HEK293 (cell line): ENCODE data around the gene INPP5A.

Source experiments
- CTCF ChIA-PET: fragments of 350-600 bp; formaldehyde crosslinking; extraction: SDS; loops from one replicate; lab custom pipeline; 2021; ENCODE audit warnings: antibody characterized with exemption; lab: Yijun Ruan, JAX
- POLR2A ChIA-PET: fragments of 300-600 bp; formaldehyde crosslinking; extraction: SDS; loops from one replicate; lab custom pipeline; 2020; ENCODE audit warnings: antibody characterized with exemption, inconsistent platforms; lab: Yijun Ruan, JAX
- H3K27ac ChIP-seq: fragments of 200-500 bp; sonication (Bioruptor generic); 2 replicates; pipeline ENCODE4 v1.5.1; 2014; ENCODE audit warnings: low read depth, low read length, control low read depth, inconsistent platforms; ENCODE audit errors: extremely low read depth
- H3K36me3 ChIP-seq, 2 experiments: fragments of 200-500 bp in 1 of 2; sonication (Bioruptor generic) in 1 of 2; 1 replicate in 1 of 2; 2 replicates in 1 of 2; pipeline ENCODE4 v1.5.1; 2014 to 2017; ENCODE audit warnings: inconsistent platforms in 2 of 2, low read length in 2 of 2; ENCODE audit not compliant: control insufficient read depth in 2 of 2, insufficient read depth in 1 of 2
- H3K4me1 ChIP-seq: fragments of 200-500 bp; sonication (Bioruptor generic); 2 replicates; pipeline ENCODE4 v1.5.1; 2014; ENCODE audit warnings: mild to moderate bottlenecking, low read length, inconsistent platforms; ENCODE audit not compliant: control insufficient read depth, insufficient read depth
- H3K4me3 ChIP-seq: 2 replicates; pipeline ENCODE4 v1.5.1; 2011; ENCODE audit warnings: low read depth, mild to moderate bottlenecking, control low read depth, low read length, moderate library complexity
- H3K9me3 ChIP-seq: fragments of 200-500 bp; sonication (Bioruptor generic); 2 replicates; pipeline ENCODE4 v1.5.1; 2014; ENCODE audit warnings: low read depth, low read length, inconsistent platforms; ENCODE audit not compliant: control insufficient read depth, insufficient read depth
- BCL6B ChIP-seq: fragments of 450-650 bp; formaldehyde crosslinking; IDR thresholded peaks from 2 replicates; pipeline ENCODE4 v1.5.1; 2017; ENCODE audit warnings: missing biosample characterization, missing genetic modification characterization
- KLF1 ChIP-seq: fragments of 450-650 bp; formaldehyde crosslinking; IDR thresholded peaks from 2 replicates; pipeline ENCODE4 v1.5.1; 2016; ENCODE audit warnings: missing biosample characterization, missing genetic modification characterization
- KLF10 ChIP-seq: fragments of 450-650 bp; IDR thresholded peaks from 2 replicates; pipeline ENCODE4 v1.5.1; 2018; ENCODE audit warnings: missing biosample characterization, mild to moderate bottlenecking, missing genetic modification characterization
- KLF16 ChIP-seq: fragments of 450-650 bp; formaldehyde crosslinking; IDR thresholded peaks from 2 replicates; pipeline ENCODE4 v1.5.1; 2017; ENCODE audit warnings: missing biosample characterization, missing genetic modification characterization
- ZBTB20 ChIP-seq: fragments of 450-650 bp; formaldehyde crosslinking; IDR thresholded peaks from 2 replicates; pipeline ENCODE4 v1.5.1; 2016; ENCODE audit warnings: missing biosample characterization, missing genetic modification characterization
- ZFP37 ChIP-seq: fragments of 450-650 bp; formaldehyde crosslinking; IDR thresholded peaks from 2 replicates; pipeline ENCODE4 v1.5.1; 2016; ENCODE audit warnings: missing biosample characterization, missing genetic modification characterization
- ZNF174 ChIP-seq: fragments of 450-650 bp; formaldehyde crosslinking; IDR thresholded peaks from 2 replicates; pipeline ENCODE4 v1.5.0; 2017; ENCODE audit warnings: missing biosample characterization, mild to moderate bottlenecking, missing genetic modification characterization
- ZNF23 ChIP-seq: fragments of 450-650 bp; formaldehyde crosslinking; IDR thresholded peaks from 2 replicates; pipeline ENCODE4 v1.5.1; 2016; ENCODE audit warnings: missing biosample characterization, missing genetic modification characterization, borderline replicate concordance
- ZNF423 ChIP-seq: fragments of 450-650 bp; formaldehyde crosslinking; IDR thresholded peaks from 2 replicates; pipeline ENCODE4 v1.5.1; 2016; ENCODE audit warnings: missing biosample characterization, missing genetic modification characterization
- ZNF473 ChIP-seq: fragments of 450-650 bp; formaldehyde crosslinking; IDR thresholded peaks from 2 replicates; pipeline ENCODE4 v1.5.1; 2017; ENCODE audit warnings: missing biosample characterization, missing genetic modification characterization
- ZNF549 ChIP-seq: fragments of 450-650 bp; IDR thresholded peaks from 2 replicates; pipeline ENCODE4 v1.5.1; 2018; ENCODE audit warnings: missing biosample characterization, missing genetic modification characterization, mild to moderate bottlenecking, inconsistent platforms, moderate library complexity
- ZNF621 ChIP-seq: fragments of 450-650 bp; formaldehyde crosslinking; IDR thresholded peaks from 2 replicates; pipeline ENCODE4 v1.5.1; 2017; ENCODE audit warnings: missing biosample characterization, missing genetic modification characterization
- ZNF664 ChIP-seq: fragments of 450-650 bp; formaldehyde crosslinking; IDR thresholded peaks from 2 replicates; pipeline ENCODE4 v1.5.1; 2016; ENCODE audit warnings: missing biosample characterization, missing genetic modification characterization
- ZSCAN5A ChIP-seq: fragments of 450-650 bp; formaldehyde crosslinking; IDR thresholded peaks from 2 replicates; pipeline ENCODE4 v1.5.1; 2016; ENCODE audit warnings: missing biosample characterization, missing genetic modification characterization
- TF ChIP-seq, protein P1 (sequence below): fragments of 450-650 bp; formaldehyde crosslinking; IDR thresholded peaks from 2 replicates; pipeline ENCODE4 v1.5.0; 2017; ENCODE audit warnings: missing biosample characterization, missing genetic modification characterization, borderline replicate concordance
- TF ChIP-seq, protein P2 (sequence below): fragments of 450-650 bp; formaldehyde crosslinking; IDR thresholded peaks from 2 replicates; pipeline ENCODE4 v1.5.1; 2016; ENCODE audit warnings: missing biosample characterization, missing genetic modification characterization
- TF ChIP-seq, protein P3 (sequence below): fragments of 450-650 bp; formaldehyde crosslinking; IDR thresholded peaks from 2 replicates; pipeline ENCODE4 v1.5.1; 2016; ENCODE audit warnings: missing biosample characterization, missing genetic modification characterization
- TF ChIP-seq, protein P4 (sequence below): fragments of 450-650 bp; formaldehyde crosslinking; IDR thresholded peaks from 2 replicates; pipeline ENCODE4 v1.5.1; 2017; ENCODE audit warnings: missing biosample characterization, missing genetic modification characterization

Gene INPP5A

DNA sequence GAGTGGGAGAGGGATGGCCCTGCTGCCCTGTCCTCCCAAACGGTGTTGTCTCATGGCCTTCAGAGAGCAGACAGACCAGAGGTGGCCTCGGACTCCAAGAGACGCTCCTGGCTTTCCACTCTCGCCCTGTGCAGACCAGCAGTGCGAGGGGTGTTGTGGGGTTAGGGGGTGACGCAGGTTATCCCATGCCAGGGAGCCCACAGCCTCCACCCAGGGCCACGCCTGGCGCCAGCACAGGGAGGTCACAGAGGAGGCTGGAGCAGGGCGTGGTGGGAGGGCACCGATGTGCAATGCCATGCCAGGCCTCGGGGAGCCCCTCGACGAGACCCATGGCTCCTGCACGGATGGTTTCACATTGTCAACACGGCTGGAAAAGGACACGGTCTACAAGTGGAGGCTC is 52.1 kb downstream of the INPP5A start (continued):
- TF ChIP-seq, protein P1, sequence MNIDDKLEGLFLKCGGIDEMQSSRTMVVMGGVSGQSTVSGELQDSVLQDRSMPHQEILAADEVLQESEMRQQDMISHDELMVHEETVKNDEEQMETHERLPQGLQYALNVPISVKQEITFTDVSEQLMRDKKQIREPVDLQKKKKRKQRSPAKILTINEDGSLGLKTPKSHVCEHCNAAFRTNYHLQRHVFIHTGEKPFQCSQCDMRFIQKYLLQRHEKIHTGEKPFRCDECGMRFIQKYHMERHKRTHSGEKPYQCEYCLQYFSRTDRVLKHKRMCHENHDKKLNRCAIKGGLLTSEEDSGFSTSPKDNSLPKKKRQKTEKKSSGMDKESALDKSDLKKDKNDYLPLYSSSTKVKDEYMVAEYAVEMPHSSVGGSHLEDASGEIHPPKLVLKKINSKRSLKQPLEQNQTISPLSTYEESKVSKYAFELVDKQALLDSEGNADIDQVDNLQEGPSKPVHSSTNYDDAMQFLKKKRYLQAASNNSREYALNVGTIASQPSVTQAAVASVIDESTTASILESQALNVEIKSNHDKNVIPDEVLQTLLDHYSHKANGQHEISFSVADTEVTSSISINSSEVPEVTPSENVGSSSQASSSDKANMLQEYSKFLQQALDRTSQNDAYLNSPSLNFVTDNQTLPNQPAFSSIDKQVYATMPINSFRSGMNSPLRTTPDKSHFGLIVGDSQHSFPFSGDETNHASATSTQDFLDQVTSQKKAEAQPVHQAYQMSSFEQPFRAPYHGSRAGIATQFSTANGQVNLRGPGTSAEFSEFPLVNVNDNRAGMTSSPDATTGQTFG (tag by site-specific recombination): no peak
- TF ChIP-seq KLF10 (tag by site-specific recombination): no peak
- TF ChIP-seq ZNF23: no peak
- no peak for TF ChIP-seq ZNF549
- TF ChIP-seq ZNF423 (tag by site-specific recombination): no peak
- no peak for TF ChIP-seq ZNF664 (tag by site-specific recombination)
- TF ChIP-seq, protein P2, sequence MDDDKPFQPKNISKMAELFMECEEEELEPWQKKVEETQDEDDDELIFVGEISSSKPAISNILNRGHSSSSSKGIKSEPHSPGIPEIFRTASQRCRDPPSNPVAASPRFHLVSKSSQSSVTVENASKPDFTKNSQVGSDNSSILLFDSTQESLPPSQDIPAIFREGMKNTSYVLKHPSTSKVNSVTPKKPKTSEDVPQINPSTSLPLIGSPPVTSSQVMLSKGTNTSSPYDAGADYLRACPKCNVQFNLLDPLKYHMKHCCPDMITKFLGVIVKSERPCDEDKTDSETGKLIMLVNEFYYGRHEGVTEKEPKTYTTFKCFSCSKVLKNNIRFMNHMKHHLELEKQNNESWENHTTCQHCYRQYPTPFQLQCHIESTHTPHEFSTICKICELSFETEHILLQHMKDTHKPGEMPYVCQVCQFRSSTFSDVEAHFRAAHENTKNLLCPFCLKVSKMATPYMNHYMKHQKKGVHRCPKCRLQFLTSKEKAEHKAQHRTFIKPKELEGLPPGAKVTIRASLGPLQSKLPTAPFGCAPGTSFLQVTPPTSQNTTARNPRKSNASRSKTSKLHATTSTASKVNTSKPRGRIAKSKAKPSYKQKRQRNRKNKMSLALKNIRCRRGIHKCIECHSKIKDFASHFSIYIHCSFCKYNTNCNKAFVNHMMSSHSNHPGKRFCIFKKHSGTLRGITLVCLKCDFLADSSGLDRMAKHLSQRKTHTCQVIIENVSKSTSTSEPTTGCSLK: no peak
- no peak for TF ChIP-seq ZSCAN5A (tag by site-specific recombination)
- no peak for TF ChIP-seq ZFP37
- TF ChIP-seq, protein P3, sequence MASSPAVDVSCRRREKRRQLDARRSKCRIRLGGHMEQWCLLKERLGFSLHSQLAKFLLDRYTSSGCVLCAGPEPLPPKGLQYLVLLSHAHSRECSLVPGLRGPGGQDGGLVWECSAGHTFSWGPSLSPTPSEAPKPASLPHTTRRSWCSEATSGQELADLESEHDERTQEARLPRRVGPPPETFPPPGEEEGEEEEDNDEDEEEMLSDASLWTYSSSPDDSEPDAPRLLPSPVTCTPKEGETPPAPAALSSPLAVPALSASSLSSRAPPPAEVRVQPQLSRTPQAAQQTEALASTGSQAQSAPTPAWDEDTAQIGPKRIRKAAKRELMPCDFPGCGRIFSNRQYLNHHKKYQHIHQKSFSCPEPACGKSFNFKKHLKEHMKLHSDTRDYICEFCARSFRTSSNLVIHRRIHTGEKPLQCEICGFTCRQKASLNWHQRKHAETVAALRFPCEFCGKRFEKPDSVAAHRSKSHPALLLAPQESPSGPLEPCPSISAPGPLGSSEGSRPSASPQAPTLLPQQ: no peak

DNA sequence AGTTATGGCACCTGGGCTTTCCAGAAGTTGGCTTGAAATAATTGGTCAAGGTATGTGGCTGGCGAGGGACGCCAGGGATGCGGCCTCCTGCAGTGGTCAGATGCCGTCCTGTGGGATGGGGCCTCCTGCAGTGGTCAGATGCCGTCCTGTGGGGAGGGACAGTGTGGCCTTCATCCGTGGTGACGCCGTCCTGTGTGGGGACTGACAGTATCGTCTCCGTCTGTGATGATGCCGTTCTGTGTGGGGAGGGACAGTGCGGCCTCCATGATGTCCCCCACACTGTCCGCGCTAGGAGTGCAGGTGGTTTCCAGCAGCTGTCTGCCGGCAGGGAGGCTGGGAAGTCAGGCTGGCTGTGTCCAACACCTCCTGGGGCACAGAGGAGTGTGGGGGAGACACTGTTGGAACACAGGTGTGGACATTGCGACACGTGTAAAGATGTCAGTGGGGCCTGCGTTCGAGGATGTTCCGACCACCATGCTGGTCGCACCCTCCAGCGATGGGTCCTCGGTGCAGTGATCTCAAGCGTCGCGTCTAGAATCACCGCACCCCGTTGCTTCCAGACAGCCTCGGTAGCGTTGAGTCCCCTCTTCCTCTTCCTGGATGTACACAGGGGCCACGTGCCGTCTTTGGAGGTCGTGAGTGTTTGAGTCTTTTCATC is 52.6 kb downstream of the INPP5A start:
- Histone ChIP-seq H3K27ac (no peak overlapping the region), H3K4me3 (no peak overlapping the region), H3K4me1 (0 out of 2 replicates have a peak, but pooled peaks cover 6% of the 10 kb centered on the region), H3K9me3 (no peaks in the 10 kb centered on the region), H3K36me3 (no peaks in the 10 kb centered on the region)
- TF ChIP-seq ZBTB20 (tag by site-specific recombination) (no peak), KLF16 (no peak)
- CTCF ChIA-PET: no interaction called here
- POLR2A ChIA-PET: no interaction called here

GRCh38 chr10:132590752-132591121 is 53.1 kb downstream of the INPP5A start:
- TF ChIP-seq BCL6B (tag by site-specific recombination) (no peak), ZNF174 (tag by site-specific recombination) (no peak), ZNF621 (tag by site-specific recombination) (no peak), KLF1 (peak; percentile 12; the same call in 1 of the 2 replicates), ZNF473 (no peak)
- TF ChIP-seq, protein P4, sequence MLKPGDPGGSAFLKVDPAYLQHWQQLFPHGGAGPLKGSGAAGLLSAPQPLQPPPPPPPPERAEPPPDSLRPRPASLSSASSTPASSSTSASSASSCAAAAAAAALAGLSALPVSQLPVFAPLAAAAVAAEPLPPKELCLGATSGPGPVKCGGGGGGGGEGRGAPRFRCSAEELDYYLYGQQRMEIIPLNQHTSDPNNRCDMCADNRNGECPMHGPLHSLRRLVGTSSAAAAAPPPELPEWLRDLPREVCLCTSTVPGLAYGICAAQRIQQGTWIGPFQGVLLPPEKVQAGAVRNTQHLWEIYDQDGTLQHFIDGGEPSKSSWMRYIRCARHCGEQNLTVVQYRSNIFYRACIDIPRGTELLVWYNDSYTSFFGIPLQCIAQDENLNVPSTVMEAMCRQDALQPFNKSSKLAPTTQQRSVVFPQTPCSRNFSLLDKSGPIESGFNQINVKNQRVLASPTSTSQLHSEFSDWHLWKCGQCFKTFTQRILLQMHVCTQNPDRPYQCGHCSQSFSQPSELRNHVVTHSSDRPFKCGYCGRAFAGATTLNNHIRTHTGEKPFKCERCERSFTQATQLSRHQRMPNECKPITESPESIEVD (tag by site-specific recombination): no peak
- TF ChIP-seq, all 188 proteins: peak for 1
- no peaks in the 10 kb centered on the region for H3K9me3 ChIP-seq
- ChIA-PET POLR2A (no interaction called here), CTCF (interaction anchor here (0.7 kb wide), 1 partner anchor 329 kb away, joined by 3 read pairs; no protein-coding TSS in a partner anchor)
- H3K4me1 ChIP-seq: peaks cover 9% of the 10 kb centered on the region; the same call in 1 of the 2 replicates
- H3K36me3 ChIP-seq: no peaks in the 10 kb centered on the region
- no peak overlapping the region for H3K4me3 ChIP-seq
- H3K27ac ChIP-seq: no peak overlapping the region
